Endodermal cell (in vitro differentiated cells): Measurements from ENCODE around the gene PIK3R4. TPM values are rescaled to one million over a fixed set of nuclear protein-coding genes. Genes with fewer than 3 reads are reported as not detected.

Source experiments
- DNase-seq: peaks from one replicate; pipeline ENCODE4 v3.0.0-alpha.2; 2017
- H3K27ac ChIP-seq: 2 replicates; pipeline ENCODE4 v1.5.1; 2013; ENCODE audit warnings: mild to moderate bottlenecking, low read depth, low read length, moderate library complexity
- H3K27me3 ChIP-seq: 2 replicates; pipeline ENCODE4 v1.6.1; 2013; ENCODE audit warnings: mild to moderate bottlenecking, low read length, moderate library complexity; ENCODE audit not compliant: insufficient read depth, control insufficient read depth, poor library complexity, severe bottlenecking
- H3K36me3 ChIP-seq: 2 replicates; pipeline ENCODE4 v1.7.0; 2013; ENCODE audit warnings: mild to moderate bottlenecking, low read length, moderate library complexity; ENCODE audit not compliant: control insufficient read depth, insufficient read depth
- H3K4me1 ChIP-seq: one replicate; pipeline ENCODE4 v1.7.0; 2013; ENCODE audit warnings: low read length; ENCODE audit not compliant: control insufficient read depth, insufficient read depth
- H3K4me3 ChIP-seq: 2 replicates; pipeline ENCODE4 v1.5.1; 2013; ENCODE audit warnings: mild to moderate bottlenecking, low read length, moderate library complexity
- H3K9ac ChIP-seq: 2 replicates; pipeline ENCODE4 v1.6.1; 2013; ENCODE audit warnings: mild to moderate bottlenecking, low read length, moderate library complexity; ENCODE audit not compliant: poor library complexity, severe bottlenecking; ENCODE audit errors: extremely low read depth
- H3K9me3 ChIP-seq: 2 replicates; pipeline ENCODE4 v1.6.1; 2013; ENCODE audit warnings: mild to moderate bottlenecking, low read length, moderate library complexity; ENCODE audit not compliant: control insufficient read depth
- H3K27ac Mint-ChIP-seq: 2 replicates; pipeline ENCODE4 v1.8.0; 2020; ENCODE audit warnings: mixed read lengths
- H3K27me3 Mint-ChIP-seq: 2 replicates; pipeline ENCODE4 v1.8.0; 2021; ENCODE audit warnings: mild to moderate bottlenecking, mixed read lengths; ENCODE audit not compliant: insufficient read depth
- H3K36me3 Mint-ChIP-seq: 2 replicates; pipeline ENCODE4 v1.8.0; 2020; ENCODE audit warnings: low read depth, mixed read lengths
- H3K4me1 Mint-ChIP-seq: 2 replicates; pipeline ENCODE4 v1.8.0; 2020; ENCODE audit warnings: mixed read lengths
- H3K4me3 Mint-ChIP-seq: 2 replicates; pipeline ENCODE4 v1.8.0; 2020; ENCODE audit warnings: mild to moderate bottlenecking, moderate library complexity, mixed read lengths
- H3K9me3 Mint-ChIP-seq: 2 replicates; pipeline ENCODE4 v1.8.0; 2020; ENCODE audit warnings: mild to moderate bottlenecking, mixed read lengths
- WGBS, 2 experiments: methylation state at CpG; one replicate each; pipeline versions ENCODE4 v1.1.5 to v1.1.7; 2013; ENCODE audit warnings: missing lambda C conversion rate in 2 of 2, mixed read lengths in 1 of 2; ENCODE audit not compliant: insufficient coverage in 1 of 2, insufficient read length in 1 of 2; 5-methylcytosine and 5-hydroxymethylcytosine counted together
- total RNA-seq, 2 donors: library from RNA; stranded (reverse); fragmentation: NEBNext Ultra II Directional in 1 of 2; extraction: Animal tissue kit (Norgen Biotek cat#: 25700) in 1 of 2; gene quantifications; 2 replicates in 1 of 2; 3 replicates in 1 of 2; pipeline ENCODE4 v1.2.1, GENCODE V29; 2021
- TF ChIP-seq, protein P1 (sequence below): fragments of 200-600 bp; sonication (generic); conservative IDR thresholded peaks from 2 replicates; pipeline ENCODE4 v1.5.0; 2021; ENCODE audit warnings: antibody characterized with exemption, mild to moderate bottlenecking

Gene PIK3R4
- total RNA-seq, 2 donors from 2014 or later: 40.3 to 41.2 TPM

GRCh38 chr3:130699765-130700164, 46.9 kb downstream of the PIK3R4 start:
- Mint-ChIP-seq H3K9me3 (no peaks in the 10 kb centered on the region), H3K4me1 (no peaks in the 10 kb centered on the region), H3K27ac (no peak overlapping the region), H3K4me3 (no peak overlapping the region), H3K36me3 (peaks cover 47% of the 10 kb centered on the region), H3K27me3 (no peaks in the 10 kb centered on the region)
- Histone ChIP-seq H3K4me3 (no peak overlapping the region), H3K27me3 (no peaks in the 10 kb centered on the region), H3K27ac (no peak overlapping the region), H3K36me3 (peaks cover 66% of the 10 kb centered on the region), H3K9ac (no peak overlapping the region), H3K4me1 (no peaks in the 10 kb centered on the region), H3K9me3 (no peaks in the 10 kb centered on the region)
- DNase-seq: no peak
- TF ChIP-seq, protein P1, sequence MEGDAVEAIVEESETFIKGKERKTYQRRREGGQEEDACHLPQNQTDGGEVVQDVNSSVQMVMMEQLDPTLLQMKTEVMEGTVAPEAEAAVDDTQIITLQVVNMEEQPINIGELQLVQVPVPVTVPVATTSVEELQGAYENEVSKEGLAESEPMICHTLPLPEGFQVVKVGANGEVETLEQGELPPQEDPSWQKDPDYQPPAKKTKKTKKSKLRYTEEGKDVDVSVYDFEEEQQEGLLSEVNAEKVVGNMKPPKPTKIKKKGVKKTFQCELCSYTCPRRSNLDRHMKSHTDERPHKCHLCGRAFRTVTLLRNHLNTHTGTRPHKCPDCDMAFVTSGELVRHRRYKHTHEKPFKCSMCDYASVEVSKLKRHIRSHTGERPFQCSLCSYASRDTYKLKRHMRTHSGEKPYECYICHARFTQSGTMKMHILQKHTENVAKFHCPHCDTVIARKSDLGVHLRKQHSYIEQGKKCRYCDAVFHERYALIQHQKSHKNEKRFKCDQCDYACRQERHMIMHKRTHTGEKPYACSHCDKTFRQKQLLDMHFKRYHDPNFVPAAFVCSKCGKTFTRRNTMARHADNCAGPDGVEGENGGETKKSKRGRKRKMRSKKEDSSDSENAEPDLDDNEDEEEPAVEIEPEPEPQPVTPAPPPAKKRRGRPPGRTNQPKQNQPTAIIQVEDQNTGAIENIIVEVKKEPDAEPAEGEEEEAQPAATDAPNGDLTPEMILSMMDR: peak; percentile 83

DNA sequence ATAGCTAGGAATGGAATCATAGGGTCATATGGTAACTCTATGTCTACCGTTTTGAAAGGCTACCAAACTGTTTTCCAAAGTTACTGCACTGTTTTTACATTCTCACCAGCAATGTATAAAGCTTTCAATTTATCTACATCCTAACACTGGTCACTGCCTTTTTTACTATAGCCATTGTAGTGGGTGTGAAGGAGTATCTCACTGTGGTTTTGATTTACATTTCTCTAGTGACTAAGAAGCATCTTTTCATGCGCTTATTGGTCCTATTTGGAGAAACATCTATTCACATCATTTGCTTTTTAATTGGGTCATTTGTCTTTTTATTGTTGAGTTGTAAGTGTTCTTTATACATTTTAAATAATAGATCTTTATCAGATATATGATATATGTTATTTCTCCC, 53.3 kb downstream of the PIK3R4 start:
- H3K9me3 ChIP-seq: no peaks in the 10 kb centered on the region
- peaks cover 51% of the 10 kb centered on the region for H3K36me3 ChIP-seq
- no peaks in the 10 kb centered on the region for H3K27me3 ChIP-seq
- TF ChIP-seq, protein P1: no peak
- Mint-ChIP-seq H3K9me3 (no peaks in the 10 kb centered on the region), H3K4me3 (no peak overlapping the region), H3K4me1 (no peaks in the 10 kb centered on the region), H3K27ac (no peak overlapping the region), H3K27me3 (no peaks in the 10 kb centered on the region), H3K36me3 (peaks cover 41% of the 10 kb centered on the region)
- H3K9ac ChIP-seq: no peak overlapping the region
- no peak for DNase-seq
- WGBS, 2 experiments: 100% methylated on average over 2 of the region's 2 CpGs; no CpG with 5 or more reads in 1 of the 2 experiments
- no peak overlapping the region for H3K27ac ChIP-seq
- H3K4me1 ChIP-seq: no peaks in the 10 kb centered on the region
- H3K4me3 ChIP-seq: no peak overlapping the region

- WGBS, 2 experiments: 100% methylated on average over 1 of the region's 1 CpG
- H3K9me3 ChIP-seq: no peaks in the 10 kb centered on the region
- H3K27ac ChIP-seq: no peak overlapping the region
- H3K4me3 Mint-ChIP-seq: no peak overlapping the region
- H3K4me3 ChIP-seq: no peak overlapping the region
- H3K27ac Mint-ChIP-seq: no peak overlapping the region
- H3K9me3 Mint-ChIP-seq: no peaks in the 10 kb centered on the region
- H3K9ac ChIP-seq: no peak overlapping the region
- no peak for DNase-seq
- H3K36me3 Mint-ChIP-seq: peaks cover 34% of the 10 kb centered on the region
- peaks cover 43% of the 10 kb centered on the region for H3K36me3 ChIP-seq
- no peaks in the 10 kb centered on the region for H3K27me3 Mint-ChIP-seq
- H3K27me3 ChIP-seq: no peaks in the 10 kb centered on the region
- TF ChIP-seq, protein P1: no peak
- no peaks in the 10 kb centered on the region for H3K4me1 Mint-ChIP-seq
- H3K4me1 ChIP-seq: no peaks in the 10 kb centered on the region
Measured at GRCh38 chr3:130692455-130692854, 54.2 kb downstream of the PIK3R4 start.
